ELF-1 (cell line): ENCODE results near the gene EYS.
A peak's percentile ranks its signal among the peaks of the same experiment; 100 is the strongest.

Source experiments
- DNase-seq: peaks from one replicate; pipeline ENCODE4 v3.0.0-alpha.2; 2016; ENCODE audit warnings: low read depth, low spot score

EYS gene

DNA sequence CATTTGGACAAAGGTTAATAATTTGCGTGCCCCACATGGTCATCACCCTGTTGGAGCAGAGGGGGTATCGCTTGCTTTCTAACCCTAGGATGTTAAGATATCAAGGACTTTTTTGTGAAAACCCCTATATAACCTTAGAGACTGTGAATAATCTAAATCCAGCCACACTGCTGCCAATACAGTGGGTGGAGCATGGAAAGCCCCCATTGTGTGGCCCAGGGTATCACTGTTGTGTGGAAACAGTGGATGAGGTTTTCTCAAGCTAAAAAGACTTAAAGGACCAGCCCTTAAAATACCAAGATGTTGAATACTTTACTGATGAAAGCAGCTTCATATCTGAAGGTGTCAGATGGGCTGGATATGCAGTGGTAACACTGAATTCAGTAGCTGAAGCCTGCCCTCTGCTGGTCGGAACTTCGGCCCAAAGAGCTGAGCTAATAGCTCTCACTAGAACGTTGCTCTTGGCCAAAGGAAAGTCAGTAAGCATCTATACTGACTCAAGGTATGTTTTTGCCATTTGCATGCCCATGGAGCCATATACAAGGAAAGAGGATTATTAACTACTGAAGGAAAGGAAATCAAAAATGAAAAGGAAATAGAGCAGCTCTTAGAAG lies 1376.2 kb downstream of the EYS start:
- DNase-seq, result peak; percentile 57

DNA sequence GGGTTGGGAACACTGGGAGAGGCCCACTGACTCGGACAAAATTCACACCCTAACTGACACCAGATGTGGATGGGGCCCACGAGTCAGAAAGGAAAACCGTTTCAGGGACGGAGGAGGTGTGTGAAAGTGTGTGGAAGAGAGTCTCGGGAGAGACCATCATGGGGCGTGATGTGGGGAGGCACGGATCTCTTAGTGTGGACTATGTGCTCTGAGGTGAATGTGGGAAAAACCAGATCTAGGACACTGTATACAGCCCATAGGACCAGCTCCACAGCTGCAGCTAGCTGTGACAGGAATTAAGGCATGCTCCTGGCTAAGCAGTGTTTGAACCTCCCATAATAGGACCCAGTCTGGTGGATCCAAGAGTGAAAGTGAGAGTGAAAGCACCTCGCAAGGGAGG lies 1380.1 kb downstream of the EYS start:
- no peak for DNase-seq

DNA sequence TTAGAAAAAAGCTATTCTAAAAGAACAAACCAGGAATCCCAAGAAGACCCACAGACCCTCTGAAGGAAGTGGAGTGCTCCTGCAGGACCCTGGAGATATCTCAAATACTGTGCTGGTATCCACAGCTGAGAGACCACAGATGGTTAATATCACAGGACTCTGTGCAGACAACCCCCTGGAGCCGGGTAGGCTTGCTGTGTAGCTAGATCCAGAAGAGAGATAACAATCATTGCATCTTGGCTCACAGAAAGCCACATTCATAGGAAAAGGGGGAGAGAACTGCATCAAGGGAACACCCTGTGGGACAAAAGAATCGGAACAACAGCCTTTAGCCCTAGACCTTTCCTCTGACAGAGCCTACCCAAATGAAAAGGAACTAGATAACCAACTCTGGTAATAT lies 1381.9 kb downstream of the EYS start:
- DNase-seq, result no peak

GRCh38 chr6:64310214-64310613 lies 1396.8 kb downstream of the EYS start:
- DNase-seq, result no peak

DNA sequence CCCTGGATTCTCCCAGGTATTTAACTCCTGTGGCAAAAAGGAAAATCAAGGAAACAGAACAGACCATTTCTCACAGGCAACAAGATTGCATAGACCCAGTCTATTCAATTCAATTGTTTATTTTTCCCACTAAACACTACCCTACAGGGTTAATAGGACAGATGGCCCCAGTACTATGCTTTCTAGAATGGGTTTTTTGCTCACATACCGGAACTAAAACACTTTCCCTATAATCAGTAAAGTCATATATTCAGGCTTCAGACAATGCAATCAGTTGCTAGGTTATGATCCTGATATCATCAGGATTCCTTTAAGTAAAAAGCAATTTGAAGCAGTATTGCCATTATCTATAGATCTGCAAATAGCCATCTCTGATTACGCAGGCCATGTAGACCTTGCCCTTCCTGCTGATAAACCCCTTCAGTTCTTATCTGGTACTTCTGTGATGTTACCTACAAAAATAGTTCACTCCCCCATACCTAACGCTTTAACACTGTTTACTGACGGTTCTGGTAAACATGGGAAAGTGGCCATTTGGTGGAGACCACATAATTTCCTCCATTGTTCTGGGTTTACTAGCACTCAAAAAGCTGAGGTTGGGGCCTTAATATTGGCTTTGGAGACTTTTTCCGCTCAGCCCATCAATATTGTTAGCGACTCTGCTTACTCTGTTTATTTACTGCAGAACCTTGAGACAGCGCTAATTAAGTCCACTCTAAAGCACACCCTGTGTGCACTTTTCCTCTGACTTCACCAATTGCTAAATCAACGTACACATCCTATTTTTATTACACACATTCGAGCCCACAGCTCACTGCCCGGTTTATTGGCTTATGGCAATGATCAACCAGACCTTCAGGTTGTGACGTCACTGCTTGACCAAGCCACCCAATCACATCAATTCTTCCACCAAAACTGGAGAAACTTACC lies 1405.5 kb downstream of the EYS start:
- no peak for DNase-seq

DNA sequence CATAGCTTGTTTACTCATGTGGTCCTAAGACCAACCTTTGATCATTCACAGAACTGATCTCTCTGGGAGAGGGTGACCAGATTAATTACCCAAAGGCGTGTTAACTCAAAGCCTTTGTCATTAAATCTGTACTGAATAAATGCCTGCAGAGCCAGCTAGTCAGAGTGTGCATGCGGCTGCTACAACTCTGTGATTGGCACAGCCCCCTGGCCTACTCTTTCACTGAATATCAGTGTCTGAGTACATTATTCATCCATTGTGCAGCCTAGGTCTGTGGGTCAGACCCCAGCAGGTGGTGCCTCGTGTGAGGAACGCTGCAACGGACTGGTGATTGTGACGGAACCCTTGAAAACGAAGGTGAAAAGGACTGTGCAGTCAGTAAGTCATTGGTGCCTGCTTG lies 1407.8 kb downstream of the EYS start:
- DNase-seq, result no peak

- no peak for DNase-seq
Measured at GRCh38 chr6:64294034-64294433, 1413.0 kb downstream of the EYS start.

GRCh38 chr6:64293298-64293697 lies 1413.7 kb downstream of the EYS start:
- DNase-seq, result no peak

GRCh38 chr6:64290867-64291266 lies 1416.2 kb downstream of the EYS start:
- DNase-seq, result no peak

- DNase-seq, result no peak
Measured at GRCh38 chr6:64289931-64290330, 1417.1 kb downstream of the EYS start.

DNA sequence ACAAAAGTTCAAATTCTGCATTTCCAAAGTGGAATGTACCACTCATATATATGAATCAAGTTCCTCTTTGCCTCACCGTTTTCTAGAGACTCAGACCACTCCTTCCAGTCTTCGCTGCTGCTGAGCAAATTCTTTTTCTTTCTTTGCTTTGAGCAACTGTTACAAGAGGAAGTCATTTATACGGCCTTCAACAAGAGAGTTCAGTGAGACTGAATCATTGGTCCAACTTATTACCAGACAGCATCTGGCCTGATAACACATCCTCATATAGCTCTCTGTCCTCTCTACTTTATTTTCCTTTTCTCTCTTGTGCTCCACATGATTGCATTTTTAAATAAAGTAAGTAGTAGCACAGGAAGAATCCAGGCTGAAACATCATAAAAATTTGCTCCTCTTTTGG lies 1418.7 kb downstream of the EYS start:
- no peak for DNase-seq

DNA sequence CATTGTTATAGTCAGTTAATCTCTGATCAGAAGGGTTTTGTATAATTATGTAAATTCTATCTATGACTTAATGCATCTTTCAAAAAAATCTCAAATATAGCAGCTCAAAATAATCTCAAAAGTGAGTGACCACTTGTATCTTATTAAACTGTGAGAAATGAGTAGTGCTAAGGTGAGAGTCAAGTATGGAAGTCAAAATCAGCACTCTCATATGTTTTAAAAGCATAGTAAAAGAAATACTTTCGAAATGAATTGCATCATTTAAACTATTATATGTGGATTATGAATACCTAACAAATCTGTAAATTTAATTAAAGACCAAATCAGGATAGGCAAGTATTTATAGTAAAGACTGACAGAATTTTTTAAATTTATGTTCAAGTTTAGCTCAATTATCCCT lies 1425.9 kb downstream of the EYS start:
- DNase-seq, result no peak

DNA sequence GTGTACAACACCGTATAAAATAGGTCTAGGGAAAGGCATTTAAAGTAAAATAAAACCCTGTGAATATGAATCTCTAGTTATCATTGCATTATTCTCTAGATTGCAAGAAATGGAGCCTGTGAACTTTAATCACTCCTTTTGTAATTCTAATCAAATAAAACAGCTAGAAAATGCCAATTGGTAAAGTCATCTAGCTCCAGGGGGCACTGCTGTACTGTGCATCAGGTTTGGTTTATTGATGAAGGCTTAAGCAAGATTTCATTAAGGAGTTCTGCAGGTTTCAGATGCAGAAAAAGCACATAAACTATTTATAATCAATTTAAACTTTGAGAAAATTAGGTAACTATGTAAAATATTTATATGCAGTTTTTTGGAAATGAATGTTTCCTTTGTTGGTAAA lies 1426.5 kb downstream of the EYS start:
- DNase-seq, result no peak

DNA sequence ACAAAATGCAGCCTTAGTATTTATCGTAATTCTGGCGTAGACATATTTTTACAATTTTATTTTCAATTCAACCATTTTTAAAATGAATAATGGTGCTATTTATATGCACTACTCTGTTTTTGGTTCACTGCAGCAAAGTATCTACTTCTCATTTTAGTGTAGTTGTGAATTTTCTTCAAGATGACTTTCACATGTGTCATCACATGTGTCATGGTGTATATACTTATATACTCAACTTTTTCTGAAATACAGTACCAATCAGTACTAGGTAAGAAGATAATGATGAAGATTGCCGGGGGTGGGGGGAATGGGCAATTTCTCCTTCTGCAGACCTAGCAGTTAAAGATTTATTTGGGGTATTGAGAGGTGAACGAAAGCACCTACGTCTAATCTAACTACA lies 1436.9 kb downstream of the EYS start:
- DNase-seq, result no peak

- DNase-seq, result no peak
Measured at GRCh38 chr6:64266351-64266821, 1440.6 kb downstream of the EYS start.

GRCh38 chr6:64263778-64264177 lies 1443.2 kb downstream of the EYS start:
- DNase-seq, result no peak

- DNase-seq, result no peak
Measured at GRCh38 chr6:64259372-64259771, 1447.7 kb downstream of the EYS start.

GRCh38 chr6:64258752-64259151 lies 1448.3 kb downstream of the EYS start:
- DNase-seq, result no peak

- no peak for DNase-seq
Measured at GRCh38 chr6:64258302-64258701, 1448.7 kb downstream of the EYS start.

DNA sequence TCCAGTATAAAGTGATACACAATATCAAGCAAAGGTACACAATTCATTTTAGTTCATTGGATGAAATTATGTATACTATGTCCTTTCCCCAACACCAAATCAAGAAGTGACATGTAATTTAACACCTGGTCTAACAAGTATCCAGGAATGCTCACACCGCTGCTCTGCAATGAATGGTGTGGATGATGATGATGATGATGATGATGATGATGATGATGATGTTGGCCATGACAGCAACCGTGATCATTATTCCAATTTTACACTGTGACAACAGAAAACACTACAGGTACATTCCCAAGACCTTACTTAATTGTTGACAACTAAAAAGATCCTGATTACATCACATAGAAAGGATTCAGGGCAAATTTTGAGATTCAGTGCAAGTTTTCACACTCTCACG lies 1449.4 kb downstream of the EYS start:
- no peak for DNase-seq

DNA sequence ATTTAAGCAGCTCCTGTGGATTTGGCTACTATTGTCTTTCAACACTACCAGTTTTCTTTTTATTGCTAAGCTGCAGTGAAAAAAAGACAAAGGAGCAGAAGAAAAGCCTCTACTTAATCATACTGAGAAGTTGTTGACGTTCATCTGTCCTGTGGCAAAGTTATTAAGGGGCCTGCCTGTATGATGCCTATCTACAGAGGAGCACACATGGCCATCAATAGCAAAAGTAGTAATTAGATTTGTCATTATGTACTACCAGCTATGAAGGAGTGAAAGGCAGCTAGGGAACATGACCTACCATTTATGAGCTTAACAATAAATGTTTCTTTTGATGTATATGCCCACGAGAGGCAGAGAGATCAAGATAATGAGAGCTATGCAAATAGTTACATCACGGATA lies 1450.5 kb downstream of the EYS start:
- no peak for DNase-seq

- no peak for DNase-seq
Measured at GRCh38 chr6:64255000-64255399, 1452.0 kb downstream of the EYS start.

GRCh38 chr6:64254558-64254957 lies 1452.5 kb downstream of the EYS start:
- DNase-seq, result no peak
